ENCODE measurements around the gene SLC35C1.
"Not testable (repeated sequence)": the region's sequence is repeated elsewhere in the genome, so short reads cannot be mapped to it uniquely, and the experiment has no call there.

SLC35C1 gene

GRCh38 chr11:45833761-45834160 is 28.8 kb downstream of the SLC35C1 start:
- TF ChIP-seq CTCF (IDR thresholded peaks at IDR 0.05), result no peak
- Histone ChIP-seq H3K4me3 (no peak overlapping the region), H3K27ac (no peak overlapping the region)
- DNase-seq (ENCODE audit: low spot score), result no peak

GRCh38 chr11:45834298-45834756 is 29.4 kb downstream of the SLC35C1 start:
- no peak overlapping the region for H3K27ac ChIP-seq
- no peak for TF ChIP-seq CTCF (IDR thresholded peaks at IDR 0.05)
- DNase-seq (ENCODE audit: low spot score), result no peak
- H3K4me3 ChIP-seq, result no peak overlapping the region

GRCh38 chr11:45839204-45839603 is 34.3 kb downstream of the SLC35C1 start:
- Histone ChIP-seq H3K27ac (no peak overlapping the region), H3K4me3 (no peak overlapping the region)
- TF ChIP-seq CTCF (IDR thresholded peaks at IDR 0.05), result no peak
- no peak for DNase-seq (ENCODE audit: low spot score)

GRCh38 chr11:45840251-45840650 is 35.3 kb downstream of the SLC35C1 start:
- H3K27ac ChIP-seq; DNase-seq (ENCODE audit: low spot score): not testable (repeated sequence)

DNA sequence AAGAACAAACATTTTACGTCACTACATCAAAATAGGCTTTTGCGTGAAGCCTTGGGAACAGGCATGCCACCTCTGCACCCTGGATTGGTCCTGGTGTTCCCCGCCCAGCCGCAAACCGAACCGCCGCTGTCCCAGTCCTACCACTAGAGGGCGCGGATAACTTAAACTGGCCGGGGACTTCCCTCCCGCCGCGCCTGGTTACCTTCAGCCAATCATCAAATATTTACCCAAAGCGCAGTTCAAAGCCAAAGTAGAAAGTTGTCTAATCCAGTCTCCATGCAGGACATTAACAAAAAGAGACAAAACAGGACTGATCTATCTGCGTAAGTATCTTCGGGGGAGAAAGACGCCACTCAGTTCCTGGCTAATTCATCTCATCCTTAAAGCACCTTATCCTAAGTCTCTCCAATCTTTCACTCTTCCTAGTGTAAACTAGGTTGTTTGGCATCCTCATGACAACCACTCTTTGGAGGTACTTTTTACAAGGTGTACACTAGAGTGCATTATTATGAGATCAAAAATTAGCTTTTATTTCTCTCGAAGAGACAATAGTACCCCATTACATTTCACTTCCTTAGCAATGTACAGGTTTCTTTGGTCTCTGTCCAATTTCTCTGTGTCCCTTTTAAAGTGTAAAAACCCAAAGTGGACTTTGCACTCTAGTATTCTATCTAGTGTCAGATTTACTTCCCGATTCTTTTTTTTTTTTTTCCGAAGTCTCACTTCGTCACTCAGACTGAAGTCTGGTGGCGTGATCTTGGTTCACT is 38.4 kb downstream of the SLC35C1 start:
- H3K4me3 ChIP-seq, result peak overlapping the region; percentile 57
- peak overlapping the region; percentile 36 to 63 for H3K27ac ChIP-seq
- TF ChIP-seq CTCF (IDR thresholded peaks at IDR 0.05), result peak; percentile 87
- DNase-seq (ENCODE audit: low spot score), result peak; percentile 97

More at GRCh38 chr11:45840251-45840650, 35.3 kb downstream of the SLC35C1 start:
- H3K4me3 ChIP-seq, result not testable (repeated sequence)

- Histone ChIP-seq H3K27ac (no peak overlapping the region), H3K4me3 (no peak overlapping the region)
- no peak for DNase-seq (ENCODE audit: low spot score)
- no peak for TF ChIP-seq CTCF (IDR thresholded peaks at IDR 0.05)
Observed at GRCh38 chr11:45844822-45845578, 40.1 kb downstream of the SLC35C1 start.

DNA sequence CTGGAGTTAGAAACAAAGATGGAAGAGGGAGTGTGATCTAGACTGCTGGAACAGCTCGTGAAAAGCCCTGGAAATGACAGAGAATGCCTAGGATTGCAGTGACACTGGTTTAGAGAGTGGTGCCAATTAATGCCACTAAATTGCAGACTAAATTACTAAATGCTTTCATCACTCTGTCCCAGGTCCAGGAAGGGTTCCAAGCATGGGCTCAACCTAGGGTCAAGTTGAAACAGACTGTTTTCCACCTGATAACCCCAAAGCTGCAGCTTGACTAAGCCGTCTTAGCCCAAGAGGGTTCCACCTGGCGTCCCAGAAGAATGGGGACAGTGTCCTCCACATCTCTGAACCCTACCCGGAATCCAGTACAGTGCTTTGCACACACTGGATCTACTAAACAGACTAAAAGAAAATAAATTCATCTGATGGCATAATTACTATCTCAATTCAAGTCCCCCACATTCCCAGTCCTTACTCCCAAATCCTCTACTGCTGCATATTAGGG is 41.3 kb downstream of the SLC35C1 start:
- Histone ChIP-seq H3K27ac (peak overlapping the region; percentile 69 to 98), H3K4me3 (peak overlapping the region; percentile 94)
- no peak for DNase-seq (ENCODE audit: low spot score)
- no peak for TF ChIP-seq CTCF (IDR thresholded peaks at IDR 0.05)

Data from coronary artery (tissue), 2 donors.